ENCODE results near the gene HSPB6.

The HSPB6 gene

GRCh38 chr19:35736913-35737886, 19.6 kb downstream of the HSPB6 start:
- H3K79me2 ChIP-seq (ENCODE audit: insufficient read depth, low read length): no peaks in the 10 kb centered on the region
- no peaks in the 10 kb centered on the region for H3K27me3 ChIP-seq (ENCODE audit: insufficient read depth, low read length)
- peaks cover 22% of the 10 kb centered on the region for H3K4me1 ChIP-seq (ENCODE audit: insufficient read depth, low read length, severe bottlenecking)
- TF ChIP-seq EZH2 (IDR thresholded peaks at IDR 0.05; ENCODE audit: borderline replicate concordance, low read length) (no peak), CTCF (IDR thresholded peaks at IDR 0.05; ENCODE audit: low read length) (peak; percentile 21; the same call in 1 of the 2 replicates)
- H3K9me2 ChIP-seq (ENCODE audit: low read depth, low read length): no peaks in the 10 kb centered on the region
- H4K20me1 ChIP-seq (ENCODE audit: insufficient read depth, low read length): no peaks in the 10 kb centered on the region
- no peak overlapping the region for H3K9ac ChIP-seq (ENCODE audit: low read length)
- no peaks in the 10 kb centered on the region for H3K9me3 ChIP-seq (ENCODE audit: low read length)
- H3K27ac ChIP-seq (ENCODE audit: low read depth, low read length, poor library complexity, severe bottlenecking): no peak overlapping the region
- no peak overlapping the region for H2AFZ ChIP-seq (ENCODE audit: low read length)
- H3F3A ChIP-seq (ENCODE audit: insufficient read depth, low read length): no peaks in the 10 kb centered on the region
- peaks cover 62% of the 10 kb centered on the region for H3K36me3 ChIP-seq (ENCODE audit: insufficient read depth, low read length)
- H3K4me3 ChIP-seq (ENCODE audit: low read depth, low read length, poor library complexity, severe bottlenecking): no peak overlapping the region
- H3K4me2 ChIP-seq (ENCODE audit: low read length): no peak overlapping the region

GRCh38 chr19:35734889-35735288, 21.9 kb downstream of the HSPB6 start:
- H3K27ac ChIP-seq (ENCODE audit: low read depth, low read length, poor library complexity, severe bottlenecking): no peak overlapping the region
- no peak for TF ChIP-seq EZH2 (IDR thresholded peaks at IDR 0.05; ENCODE audit: borderline replicate concordance, low read length)
- no peak overlapping the region for H3K9ac ChIP-seq (ENCODE audit: low read length)
- H4K20me1 ChIP-seq (ENCODE audit: insufficient read depth, low read length): no peaks in the 10 kb centered on the region
- H3K9me2 ChIP-seq (ENCODE audit: low read depth, low read length): no peaks in the 10 kb centered on the region
- H3K9me3 ChIP-seq (ENCODE audit: low read length): no peaks in the 10 kb centered on the region
- peaks cover 85% of the 10 kb centered on the region for H3K36me3 ChIP-seq (ENCODE audit: insufficient read depth, low read length)
- no peaks in the 10 kb centered on the region for H3F3A ChIP-seq (ENCODE audit: insufficient read depth, low read length)
- H3K27me3 ChIP-seq (ENCODE audit: insufficient read depth, low read length): no peaks in the 10 kb centered on the region
- H3K4me2 ChIP-seq (ENCODE audit: low read length): no peak overlapping the region
- H3K79me2 ChIP-seq (ENCODE audit: insufficient read depth, low read length): no peaks in the 10 kb centered on the region
- H3K4me1 ChIP-seq (ENCODE audit: insufficient read depth, low read length, severe bottlenecking): peaks cover 4% of the 10 kb centered on the region
- no peak overlapping the region for H3K4me3 ChIP-seq (ENCODE audit: low read depth, low read length, poor library complexity, severe bottlenecking)
- no peak overlapping the region for H2AFZ ChIP-seq (ENCODE audit: low read length)

GRCh38 chr19:35734273-35734672, 22.6 kb downstream of the HSPB6 start:
- H3K36me3 ChIP-seq (ENCODE audit: insufficient read depth, low read length): peaks cover 91% of the 10 kb centered on the region
- H3K9ac ChIP-seq (ENCODE audit: low read length): no peak overlapping the region

More at GRCh38 chr19:35734273-35734672, 22.6 kb downstream of the HSPB6 start:
- no peaks in the 10 kb centered on the region for H3K79me2 ChIP-seq (ENCODE audit: insufficient read depth, low read length)
- H3K4me2 ChIP-seq (ENCODE audit: low read length): no peak overlapping the region
- no peak overlapping the region for H3K27ac ChIP-seq (ENCODE audit: low read depth, low read length, poor library complexity, severe bottlenecking)
- H3K4me1 ChIP-seq (ENCODE audit: insufficient read depth, low read length, severe bottlenecking): no peaks in the 10 kb centered on the region
- H3F3A ChIP-seq (ENCODE audit: insufficient read depth, low read length): no peaks in the 10 kb centered on the region
- H3K27me3 ChIP-seq (ENCODE audit: insufficient read depth, low read length): no peaks in the 10 kb centered on the region
- TF ChIP-seq EZH2 (IDR thresholded peaks at IDR 0.05; ENCODE audit: borderline replicate concordance, low read length) (no peak), CTCF (IDR thresholded peaks at IDR 0.05; ENCODE audit: low read length) (no peak)
- H3K4me3 ChIP-seq (ENCODE audit: low read depth, low read length, poor library complexity, severe bottlenecking): no peak overlapping the region
- no peak overlapping the region for H2AFZ ChIP-seq (ENCODE audit: low read length)
- H3K9me3 ChIP-seq (ENCODE audit: low read length): no peaks in the 10 kb centered on the region
- H3K9me2 ChIP-seq (ENCODE audit: low read depth, low read length): no peaks in the 10 kb centered on the region
- no peaks in the 10 kb centered on the region for H4K20me1 ChIP-seq (ENCODE audit: insufficient read depth, low read length)

All from OCI-LY1 (cell line).